Keratinocyte (primary cell): ENCODE results near the gene LIME1. TPM values are rescaled to one million over a fixed set of nuclear protein-coding genes. Genes with fewer than 3 reads are reported as not detected.

Experiments used
- DNase-seq: peaks from one replicate; pipeline ENCODE4 v3.0.0-alpha.2; 2011; ENCODE audit warnings: low read depth, missing footprints, low spot score
- FAIRE-seq: peaks from 2 replicates; lab custom pipeline; 2011; peaks lifted over from hg19 to GRCh38; lab: Jason Lieb, UNC
- H2AFZ ChIP-seq: 2 replicates; pipeline ENCODE4 v1.6.0; 2012; ENCODE audit warnings: low read length, control low read depth, inconsistent platforms; ENCODE audit not compliant: control insufficient read depth
- H3K27ac ChIP-seq: 2 replicates; pipeline ENCODE4 v1.5.1; 2011; ENCODE audit warnings: low read length; ENCODE audit not compliant: control insufficient read depth, insufficient read depth
- H3K27me3 ChIP-seq: 3 replicates; pipeline ENCODE4 v1.6.0; 2011; ENCODE audit warnings: low read length; ENCODE audit not compliant: control insufficient read depth, insufficient read depth; ENCODE audit errors: extremely low read depth
- H3K36me3 ChIP-seq, 2 experiments: 2 replicates in 1 of 2; 3 replicates in 1 of 2; pipeline ENCODE4 v1.5.1; 2011; ENCODE audit warnings: low read length in 2 of 2, mild to moderate bottlenecking in 1 of 2; ENCODE audit not compliant: control insufficient read depth in 2 of 2, insufficient read depth in 2 of 2; ENCODE audit errors: extremely low read depth in 1 of 2
- H3K4me1 ChIP-seq: 3 replicates; pipeline ENCODE4 v1.5.1; 2011; ENCODE audit warnings: low read length; ENCODE audit not compliant: control insufficient read depth, insufficient read depth; ENCODE audit errors: extremely low read depth
- H3K4me2 ChIP-seq: 3 replicates; pipeline ENCODE4 v1.6.0; 2011; ENCODE audit warnings: low read depth, low read length; ENCODE audit not compliant: control insufficient read depth, insufficient read depth; ENCODE audit errors: extremely low read depth
- H3K4me3 ChIP-seq, 3 experiments: fragments of 200-600 bp in 1 of 3; sonication (generic) in 1 of 3; 2 replicates in 2 of 3; 3 replicates in 1 of 3; pipeline ENCODE4 v1.5.1; 2011 to 2016; ENCODE audit warnings: low read length in 3 of 3, mild to moderate bottlenecking in 3 of 3, control low read depth in 2 of 3, inconsistent platforms in 1 of 3, low read depth in 1 of 3, mixed read lengths in 1 of 3, mixed run types in 1 of 3, moderate library complexity in 1 of 3; ENCODE audit not compliant: control insufficient read depth in 2 of 3, insufficient read depth in 2 of 3; ENCODE audit errors: extremely low read depth in 1 of 3
- H3K79me2 ChIP-seq: 2 replicates; pipeline ENCODE4 v1.6.0; 2012; ENCODE audit warnings: low read length; ENCODE audit not compliant: control insufficient read depth, insufficient read depth
- H3K9ac ChIP-seq: 3 replicates; pipeline ENCODE4 v1.6.0; 2011; ENCODE audit warnings: low read length; ENCODE audit not compliant: control insufficient read depth, insufficient read depth; ENCODE audit errors: extremely low read depth
- H3K9me1 ChIP-seq: 3 replicates; pipeline ENCODE4 v1.6.0; 2011; ENCODE audit warnings: low read length; ENCODE audit not compliant: control insufficient read depth, insufficient read depth; ENCODE audit errors: extremely low read depth
- H3K9me3 ChIP-seq: 2 replicates; pipeline ENCODE4 v1.5.1; 2012; ENCODE audit warnings: low read depth, low read length; ENCODE audit not compliant: control insufficient read depth
- H4K20me1 ChIP-seq: 3 replicates; pipeline ENCODE4 v1.6.0; 2011; ENCODE audit warnings: low read length; ENCODE audit not compliant: control insufficient read depth, insufficient read depth; ENCODE audit errors: extremely low read depth
- EZH2 ChIP-seq: IDR thresholded peaks from one replicate; pipeline ENCODE4 v1.6.1; 2012; ENCODE audit warnings: inconsistent platforms, mild to moderate bottlenecking, low read length, moderate library complexity
- dilution Hi-C: fragments of 300-500 bp; cut with MboI; formaldehyde crosslinking; loops from one replicate; pipeline ENCODE4 v1.7.0; 2020; ENCODE audit warnings: low sequenced_read_pairs; ENCODE audit not compliant: extremely low pct_ligation_motif_present
- polyA plus RNA-seq, 5 experiments: library from polyadenylated mRNA; depleted of rRNA in 3 of 5; stranded (reverse) in 3 of 5; stranded (forward) in 1 of 5; unstranded in 1 of 5; fragments of >200 nt; gene quantifications; 1 replicate in 1 of 5; 2 replicates in 3 of 5; 3 replicates in 1 of 5; pipeline versions ENCODE4 v1.2.1 to v1.2.3, GENCODE V29; 2011 to 2012; ENCODE audit warnings: missing spikeins in 2 of 5, low read depth in 1 of 5, low replicate concordance in 1 of 5
- TF ChIP-seq, protein P1 (sequence below), 3 experiments: IDR thresholded peaks in 1 of 3; conservative IDR thresholded peaks in 1 of 3; optimal IDR thresholded peaks in 1 of 3; 2 replicates in 2 of 3; 3 replicates in 1 of 3; pipeline versions ENCODE3 to v1.5.1; 2011; ENCODE audit warnings: low read length in 3 of 3, mild to moderate bottlenecking in 3 of 3, moderate library complexity in 2 of 3, control low read depth in 1 of 3, inconsistent platforms in 1 of 3; ENCODE audit not compliant: insufficient read depth in 2 of 3; ENCODE audit errors: extremely low read depth in 1 of 3

Gene LIME1
- polyA plus RNA-seq, 1 donor (not counting 4 experiments of a cell fraction or from before 2014, with no cell fraction given), result 0.75 TPM

DNA sequence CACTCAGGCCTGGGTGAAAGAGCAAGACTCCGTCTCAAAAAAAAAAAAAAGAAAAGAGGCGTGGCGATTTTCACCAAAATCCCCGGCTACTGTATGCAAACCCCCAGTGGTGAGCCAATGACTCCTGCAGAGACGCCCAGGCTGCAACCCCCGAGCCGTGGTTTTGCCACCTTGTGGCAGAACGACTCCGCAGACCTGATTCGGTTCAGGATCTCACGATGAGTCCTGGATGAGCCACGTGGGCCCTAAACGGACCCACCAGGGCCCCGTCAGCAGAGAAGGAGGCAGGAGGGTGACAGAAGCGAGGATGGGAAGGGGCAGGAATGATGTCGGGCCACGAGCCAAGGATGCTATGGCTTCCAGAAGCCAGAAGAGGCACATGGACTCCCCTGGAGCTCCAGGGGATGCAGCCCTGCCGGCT is 45.6 kb downstream of the LIME1 start:
- no peak for DNase-seq
- Histone ChIP-seq H3K9ac (no peak overlapping the region), H3K36me3 (no peaks in the 10 kb centered on the region), H3K9me1 (no peaks in the 10 kb centered on the region), H4K20me1 (no peaks in the 10 kb centered on the region), H3K27ac (no peak overlapping the region), H3K79me2 (no peaks in the 10 kb centered on the region), H3K4me1 (no peaks in the 10 kb centered on the region), H3K27me3 (no peaks in the 10 kb centered on the region), H3K4me2 (no peak overlapping the region), H2AFZ (no peak overlapping the region), H3K9me3 (no peaks in the 10 kb centered on the region), H3K4me3 (no peak overlapping the region)
- no peak for FAIRE-seq
- dilution Hi-C loops, result no loop called here
- TF ChIP-seq EZH2, result no peak
- TF ChIP-seq, protein P1, sequence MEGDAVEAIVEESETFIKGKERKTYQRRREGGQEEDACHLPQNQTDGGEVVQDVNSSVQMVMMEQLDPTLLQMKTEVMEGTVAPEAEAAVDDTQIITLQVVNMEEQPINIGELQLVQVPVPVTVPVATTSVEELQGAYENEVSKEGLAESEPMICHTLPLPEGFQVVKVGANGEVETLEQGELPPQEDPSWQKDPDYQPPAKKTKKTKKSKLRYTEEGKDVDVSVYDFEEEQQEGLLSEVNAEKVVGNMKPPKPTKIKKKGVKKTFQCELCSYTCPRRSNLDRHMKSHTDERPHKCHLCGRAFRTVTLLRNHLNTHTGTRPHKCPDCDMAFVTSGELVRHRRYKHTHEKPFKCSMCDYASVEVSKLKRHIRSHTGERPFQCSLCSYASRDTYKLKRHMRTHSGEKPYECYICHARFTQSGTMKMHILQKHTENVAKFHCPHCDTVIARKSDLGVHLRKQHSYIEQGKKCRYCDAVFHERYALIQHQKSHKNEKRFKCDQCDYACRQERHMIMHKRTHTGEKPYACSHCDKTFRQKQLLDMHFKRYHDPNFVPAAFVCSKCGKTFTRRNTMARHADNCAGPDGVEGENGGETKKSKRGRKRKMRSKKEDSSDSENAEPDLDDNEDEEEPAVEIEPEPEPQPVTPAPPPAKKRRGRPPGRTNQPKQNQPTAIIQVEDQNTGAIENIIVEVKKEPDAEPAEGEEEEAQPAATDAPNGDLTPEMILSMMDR (optimal IDR thresholded peaks at IDR 0.05 in 1 of 3, IDR thresholded peaks at IDR 0.05 in 1 of 3, conservative IDR thresholded peaks at IDR 0.05 in 1 of 3; ENCODE audit: extremely low read depth in 1 of 3, insufficient read depth in 2 of 3, low read length in 3 of 3), result no peak

DNA sequence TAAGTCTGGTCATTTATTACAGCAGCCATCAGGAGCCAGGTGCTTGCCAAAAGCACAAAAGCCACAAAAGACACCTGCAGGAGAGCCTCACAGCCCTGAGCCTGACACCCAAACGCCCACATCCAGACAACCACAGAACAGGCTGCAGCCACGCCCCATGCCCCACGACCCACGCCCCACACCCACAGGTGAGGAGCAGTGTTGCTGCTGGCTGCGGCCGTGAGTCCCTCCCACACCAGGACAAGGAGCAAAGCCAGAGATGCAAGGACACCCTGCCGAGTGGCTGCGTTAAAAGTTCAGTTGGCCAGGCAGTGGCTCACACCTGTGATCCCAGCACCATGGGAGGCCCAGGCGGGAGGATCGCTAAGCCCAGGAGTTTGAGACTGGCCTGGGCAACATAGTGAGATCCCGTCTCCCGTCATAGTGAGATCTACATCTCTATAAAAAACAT is 46.1 kb downstream of the LIME1 start:
- Histone ChIP-seq H4K20me1 (no peaks in the 10 kb centered on the region), H3K27ac (no peak overlapping the region), H3K27me3 (no peaks in the 10 kb centered on the region), H3K4me2 (no peak overlapping the region), H3K4me1 (no peaks in the 10 kb centered on the region), H3K36me3 (no peaks in the 10 kb centered on the region), H3K79me2 (no peaks in the 10 kb centered on the region), H3K9ac (no peak overlapping the region), H2AFZ (no peak overlapping the region), H3K9me3 (no peaks in the 10 kb centered on the region), H3K9me1 (no peaks in the 10 kb centered on the region), H3K4me3 (no peak overlapping the region)
- TF ChIP-seq, protein P1 (optimal IDR thresholded peaks at IDR 0.05 in 1 of 3, IDR thresholded peaks at IDR 0.05 in 1 of 3, conservative IDR thresholded peaks at IDR 0.05 in 1 of 3; ENCODE audit: extremely low read depth in 1 of 3, insufficient read depth in 2 of 3, low read length in 3 of 3), result no peak
- no peak for TF ChIP-seq EZH2
- dilution Hi-C loops, result no loop called here
- no peak for DNase-seq
- no peak for FAIRE-seq
